Activated CD8-positive, alpha-beta memory T cell treated with anti-CD3 and anti-CD28 coated beads for 24 hours (primary cell): Measurements from ENCODE around the gene GLOD4.
"Not testable (repeated sequence)": the region's sequence is repeated elsewhere in the genome, so short reads cannot be mapped to it uniquely, and the experiment has no call there.

Experiments used
- DNase-seq: peaks from one replicate; pipeline ENCODE4 v3.0.0-alpha.2; 2020

GLOD4 gene, protein sequence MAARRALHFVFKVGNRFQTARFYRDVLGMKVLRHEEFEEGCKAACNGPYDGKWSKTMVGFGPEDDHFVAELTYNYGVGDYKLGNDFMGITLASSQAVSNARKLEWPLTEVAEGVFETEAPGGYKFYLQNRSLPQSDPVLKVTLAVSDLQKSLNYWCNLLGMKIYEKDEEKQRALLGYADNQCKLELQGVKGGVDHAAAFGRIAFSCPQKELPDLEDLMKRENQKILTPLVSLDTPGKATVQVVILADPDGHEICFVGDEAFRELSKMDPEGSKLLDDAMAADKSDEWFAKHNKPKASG

GRCh38 chr17:781805-782731 lies at the start of gene GLOD4, which contains the start of gene MRM3:
Gene GLOD4, minus strand, starts transcription at chr17:782280. Its CDS starts 25 bp downstream, at chr17:782255.
Gene MRM3, plus strand, starts transcription at chr17:782353. Its CDS starts 26 bp downstream, at chr17:782379.
- DNase-seq: peak; percentile 100

DNA sequence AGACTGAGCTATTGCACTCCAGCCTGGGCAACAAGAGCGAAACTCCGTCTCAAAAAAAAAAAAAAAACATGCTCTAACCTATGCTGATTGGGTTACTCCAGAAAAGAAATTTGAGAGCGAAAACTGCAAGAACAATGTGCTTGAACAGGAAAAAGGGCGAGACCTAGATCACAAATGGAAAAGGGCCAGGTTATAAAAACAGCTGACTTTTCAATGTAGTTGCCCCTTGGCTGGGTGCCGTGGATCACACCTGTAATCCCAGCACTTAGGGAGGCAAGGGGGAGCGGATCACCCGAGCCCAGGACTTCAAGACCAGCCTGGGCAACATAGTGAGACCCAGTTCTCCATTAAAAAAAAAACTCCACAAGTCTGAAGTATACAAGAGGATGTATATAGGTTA lies 48.9 kb upstream of the GLOD4 start:
- no peak for DNase-seq

DNA sequence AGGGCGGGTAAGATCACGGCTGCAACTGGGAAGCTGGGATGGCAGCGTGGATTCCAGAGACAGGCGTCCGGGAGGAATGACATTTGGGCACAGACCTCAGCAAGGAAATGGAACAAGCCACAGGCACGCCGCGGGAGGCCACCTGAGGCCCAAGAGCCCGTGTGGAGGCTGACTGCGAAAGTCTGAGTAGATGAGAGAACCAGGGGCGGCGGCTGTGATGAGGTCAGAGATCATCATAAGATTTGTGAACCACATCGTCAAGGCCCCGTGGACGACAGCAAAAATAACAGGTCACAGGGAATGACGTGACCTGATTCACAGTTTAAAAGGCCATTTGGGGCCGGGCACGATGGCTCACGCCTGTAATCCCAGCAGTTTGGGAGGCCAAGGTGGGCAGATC lies 48.3 kb upstream of the GLOD4 start:
- no peak for DNase-seq

GRCh38 chr17:829614-830013 lies 47.5 kb upstream of the GLOD4 start:
- not testable (repeated sequence) for DNase-seq

DNA sequence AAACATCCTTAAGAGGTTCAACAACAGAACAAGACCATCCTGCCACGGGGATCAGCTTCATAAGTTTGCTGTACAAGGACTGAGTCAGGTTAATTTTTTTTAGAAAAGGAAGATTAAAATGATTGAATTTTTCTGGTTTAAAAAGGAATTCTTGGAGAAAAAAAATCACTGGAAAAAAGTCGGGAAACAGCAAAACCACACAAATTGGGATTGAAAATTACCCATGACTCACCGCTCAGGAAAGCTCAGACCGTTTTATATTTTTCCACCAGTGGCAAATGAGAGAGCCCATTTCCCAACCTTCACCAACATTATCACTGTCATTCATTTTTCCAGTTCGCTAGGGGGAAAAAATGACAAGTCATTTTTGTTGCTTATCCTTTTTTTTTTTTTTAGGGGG lies 46.7 kb upstream of the GLOD4 start:
- DNase-seq: no peak

DNA sequence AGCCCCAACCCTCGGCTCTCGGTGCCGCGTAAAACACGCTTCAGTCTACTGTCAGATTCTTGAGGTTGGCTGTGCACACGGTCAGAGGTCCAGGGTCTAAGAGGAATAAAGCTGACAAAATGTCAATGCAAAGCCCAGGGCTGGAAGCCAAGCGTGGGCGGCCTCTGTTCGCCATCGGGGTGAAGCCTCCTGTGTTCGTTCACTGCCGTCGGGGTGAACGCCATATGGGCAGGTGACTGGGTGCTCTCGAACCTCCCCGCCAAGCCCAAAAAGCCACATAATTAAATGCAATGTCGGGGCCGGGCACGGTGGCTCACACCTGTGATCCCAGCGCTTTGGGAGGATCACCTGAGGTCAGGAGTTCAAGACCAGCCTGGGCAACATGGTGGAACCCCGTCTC lies 44.7 kb upstream of the GLOD4 start:
- no peak for DNase-seq

DNA sequence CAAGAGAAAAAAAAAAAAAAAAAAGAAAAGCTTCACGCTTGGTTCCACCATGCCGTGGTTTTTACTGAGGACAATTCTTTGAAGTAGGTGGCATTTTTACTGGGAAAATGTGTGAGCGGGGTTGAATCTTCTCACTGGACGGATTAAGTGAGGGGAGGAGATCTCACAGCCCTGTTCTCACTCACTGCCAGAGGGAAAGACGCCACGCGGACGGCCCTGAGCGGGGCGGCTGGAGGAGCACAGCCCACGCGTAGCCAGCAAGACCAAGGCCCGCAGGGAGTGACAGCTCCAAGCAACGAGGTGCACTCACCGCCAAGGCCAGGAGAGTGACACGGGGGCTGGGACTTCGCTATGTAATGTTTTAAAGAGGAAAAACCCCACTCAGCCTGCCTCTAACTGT lies 43.1 kb upstream of the GLOD4 start:
- no peak for DNase-seq

GRCh38 chr17:824378-824777 lies 42.3 kb upstream of the GLOD4 start:
- DNase-seq: no peak

- DNase-seq: no peak
Measured at GRCh38 chr17:823501-823902, 41.4 kb upstream of the GLOD4 start.

DNA sequence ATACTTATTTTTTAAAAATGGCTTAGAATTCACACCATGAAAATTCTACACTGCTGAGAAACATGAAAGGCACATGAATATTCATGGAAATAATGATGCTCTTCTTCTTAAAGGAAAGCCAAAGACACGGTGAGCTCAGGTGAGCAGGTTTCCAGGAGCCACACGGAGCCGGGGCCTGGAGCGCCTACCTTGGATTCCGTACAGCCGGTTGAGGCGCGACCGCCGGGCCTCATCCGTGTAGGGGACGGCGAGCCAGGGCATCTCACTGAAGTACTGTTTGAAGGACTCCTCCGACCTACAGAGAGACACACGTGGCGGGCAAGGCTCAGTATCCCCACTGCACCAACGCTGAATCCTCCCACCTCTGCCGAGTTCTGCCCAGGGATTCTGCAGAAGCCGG lies 37.2 kb upstream of the GLOD4 start:
- no peak for DNase-seq

DNA sequence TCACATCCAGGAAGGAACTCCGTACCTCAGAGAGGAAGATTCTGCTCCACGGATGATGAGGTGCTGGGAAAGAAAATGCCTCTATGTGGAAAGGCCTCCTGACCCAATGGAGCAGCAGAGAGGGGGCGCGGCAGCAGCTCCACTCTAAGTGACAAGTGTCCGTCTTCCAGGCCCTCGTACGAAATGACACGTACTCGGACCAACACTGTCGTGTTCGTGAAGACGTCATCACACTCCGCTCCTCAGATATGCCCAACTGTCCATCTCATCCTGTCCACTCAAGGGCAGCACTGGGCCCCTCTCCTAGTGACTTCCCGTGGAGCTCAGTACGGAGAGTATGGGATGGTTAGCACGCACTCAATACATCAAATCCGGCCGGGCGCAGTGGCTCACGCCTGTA lies 32.3 kb upstream of the GLOD4 start:
- no peak for DNase-seq

DNA sequence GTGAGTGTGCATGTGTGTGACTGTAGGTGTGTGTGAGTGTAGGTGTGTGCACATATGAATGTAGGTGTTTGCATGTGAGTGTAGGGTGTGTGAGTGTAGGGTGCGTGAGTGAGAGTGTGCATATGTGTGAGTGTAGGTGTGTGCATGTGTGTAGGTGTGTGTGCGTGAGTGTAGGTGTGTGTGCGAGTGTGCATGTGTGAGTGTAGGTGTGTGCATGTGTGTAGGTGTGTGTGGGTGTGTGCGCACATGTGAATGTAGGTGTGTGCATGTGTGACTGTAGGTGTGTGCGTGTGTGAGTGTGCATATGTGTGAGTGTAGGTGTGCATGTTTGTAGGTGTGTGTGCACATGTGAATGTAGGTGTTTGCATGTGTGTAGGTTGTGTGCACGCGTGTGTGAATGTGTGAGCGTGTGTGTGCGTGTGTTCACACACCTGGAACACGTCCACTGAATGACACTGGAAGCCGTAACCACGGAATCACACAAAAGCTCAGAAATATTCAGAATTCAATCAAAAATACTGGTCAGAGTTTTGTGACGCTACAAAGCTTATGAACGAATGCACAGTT lies 30.6 kb upstream of the GLOD4 start:
- DNase-seq: no peak

GRCh38 chr17:811051-811784 lies 29.1 kb upstream of the GLOD4 start:
- DNase-seq: no peak

DNA sequence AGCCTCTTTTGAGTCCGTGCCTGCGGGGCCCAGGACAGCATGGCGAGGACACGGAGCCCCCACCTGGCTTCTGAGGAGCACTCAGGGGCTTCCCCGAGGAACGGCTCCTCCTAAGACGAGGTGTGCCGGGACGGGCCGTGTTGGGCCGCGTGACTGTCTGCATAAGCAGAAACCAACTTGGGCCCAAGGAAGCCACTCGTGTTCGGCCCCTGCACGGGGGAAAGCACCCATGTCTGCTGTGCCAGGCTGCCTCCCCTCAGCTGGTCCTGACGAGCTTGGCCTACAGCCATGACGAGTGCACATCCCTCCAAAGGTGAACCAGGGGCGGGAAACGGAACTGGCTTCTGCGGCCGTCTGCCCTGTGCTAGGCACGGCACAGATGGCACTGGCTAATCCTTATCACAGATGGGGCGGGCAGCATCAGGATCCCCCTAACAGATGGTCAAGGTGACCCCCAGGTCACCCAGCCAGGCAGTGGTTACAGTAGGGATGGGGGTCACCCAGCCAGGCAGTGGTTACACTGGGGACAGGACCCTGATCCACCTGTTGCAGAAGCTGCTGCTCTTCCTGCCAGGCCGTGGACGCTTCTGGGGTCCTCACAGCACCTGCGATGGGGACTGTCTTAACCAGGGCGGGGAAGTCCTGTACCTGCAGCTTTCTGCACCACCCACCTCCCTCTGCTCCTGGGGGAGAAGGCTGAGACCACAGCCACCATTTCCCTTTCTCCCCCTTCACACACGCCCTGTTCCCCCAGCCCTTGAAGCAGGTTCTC lies 25.6 kb upstream of the GLOD4 start:
- DNase-seq: no peak

- DNase-seq: no peak
Measured at GRCh38 chr17:806781-807522, 24.9 kb upstream of the GLOD4 start.

DNA sequence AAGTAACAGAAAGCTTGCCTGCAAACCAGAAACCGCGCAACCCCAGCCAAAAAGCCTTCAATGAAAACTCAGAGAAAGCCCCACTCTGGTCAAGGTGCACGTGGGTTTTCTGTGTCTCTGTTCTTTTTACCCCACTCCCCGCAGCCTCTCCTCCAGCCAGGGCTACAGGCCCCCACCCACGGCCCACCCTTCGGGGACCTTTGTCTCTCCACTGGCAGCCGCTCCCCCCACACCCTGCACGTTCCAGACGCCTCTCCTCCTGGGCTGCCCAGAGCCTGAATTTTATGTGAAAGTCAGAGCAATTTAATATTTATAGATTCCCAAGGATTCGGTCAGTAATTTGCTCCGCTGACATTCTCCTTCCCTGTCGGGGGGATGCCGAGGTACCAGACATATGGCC lies 24.3 kb upstream of the GLOD4 start:
- no peak for DNase-seq

DNA sequence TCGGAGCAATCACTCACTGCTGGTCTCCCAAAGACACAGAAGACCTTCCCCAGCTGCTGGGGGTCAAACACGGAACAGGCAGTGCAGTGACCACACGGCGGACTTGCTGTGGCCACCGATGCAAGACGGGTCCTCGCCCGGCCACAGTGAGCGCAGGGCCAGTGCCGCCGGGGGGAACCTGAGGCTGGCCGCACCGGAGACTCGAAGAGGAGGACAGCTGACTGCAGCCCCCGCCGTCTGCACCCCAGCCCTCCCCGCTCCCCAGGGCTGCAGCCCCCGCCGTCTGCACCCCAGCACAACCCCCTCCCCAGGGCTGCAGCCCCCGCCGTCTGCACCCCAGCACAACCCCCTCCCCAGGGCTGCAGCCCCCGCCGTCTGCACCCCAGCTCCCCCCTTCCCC lies 23.8 kb upstream of the GLOD4 start:
- DNase-seq: not testable (repeated sequence)

DNA sequence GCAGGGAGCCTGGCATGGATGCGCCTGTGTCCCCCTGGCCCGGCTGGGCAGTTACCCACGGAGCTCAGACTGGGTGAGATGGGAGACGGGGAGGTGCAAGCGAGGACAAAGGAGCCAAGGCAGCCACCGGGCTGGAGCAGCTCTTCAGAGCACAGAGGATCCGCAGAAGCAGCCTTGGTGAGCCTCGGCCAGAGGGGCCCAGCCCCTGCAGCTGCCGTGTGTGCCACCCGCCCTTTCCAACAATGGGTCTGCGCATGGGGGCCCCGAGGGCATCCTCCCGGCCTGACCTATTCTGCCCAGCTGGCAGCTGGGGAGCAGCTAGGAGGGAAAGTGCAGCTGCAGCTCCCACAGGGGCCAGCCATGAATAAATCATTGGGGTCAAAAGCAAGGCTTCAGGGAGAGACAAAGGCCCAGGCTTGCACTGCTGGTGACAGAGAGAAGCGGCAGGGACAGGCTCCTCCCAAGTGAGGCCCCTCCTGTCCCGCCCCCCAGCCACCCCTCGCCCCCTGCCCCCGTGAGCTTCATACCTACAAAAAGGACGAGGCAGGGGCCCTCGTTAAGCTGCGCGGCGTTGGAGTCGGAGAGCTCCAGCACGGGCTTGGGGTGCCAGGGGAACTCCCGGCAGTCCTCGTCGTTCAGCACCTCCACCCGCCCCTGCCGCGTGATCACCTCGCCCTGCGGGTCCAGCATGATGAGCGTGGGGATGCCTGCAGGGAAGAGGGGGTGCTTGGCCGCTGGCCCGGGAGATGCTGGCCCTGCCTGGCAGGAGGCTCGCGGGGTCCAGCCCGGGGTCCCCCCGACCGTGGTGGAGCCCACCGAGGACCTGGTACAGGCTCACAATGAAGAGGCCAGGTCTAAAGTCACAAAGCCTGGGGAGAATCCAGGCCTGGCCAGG lies 22.7 kb upstream of the GLOD4 start:
- no peak for DNase-seq

DNA sequence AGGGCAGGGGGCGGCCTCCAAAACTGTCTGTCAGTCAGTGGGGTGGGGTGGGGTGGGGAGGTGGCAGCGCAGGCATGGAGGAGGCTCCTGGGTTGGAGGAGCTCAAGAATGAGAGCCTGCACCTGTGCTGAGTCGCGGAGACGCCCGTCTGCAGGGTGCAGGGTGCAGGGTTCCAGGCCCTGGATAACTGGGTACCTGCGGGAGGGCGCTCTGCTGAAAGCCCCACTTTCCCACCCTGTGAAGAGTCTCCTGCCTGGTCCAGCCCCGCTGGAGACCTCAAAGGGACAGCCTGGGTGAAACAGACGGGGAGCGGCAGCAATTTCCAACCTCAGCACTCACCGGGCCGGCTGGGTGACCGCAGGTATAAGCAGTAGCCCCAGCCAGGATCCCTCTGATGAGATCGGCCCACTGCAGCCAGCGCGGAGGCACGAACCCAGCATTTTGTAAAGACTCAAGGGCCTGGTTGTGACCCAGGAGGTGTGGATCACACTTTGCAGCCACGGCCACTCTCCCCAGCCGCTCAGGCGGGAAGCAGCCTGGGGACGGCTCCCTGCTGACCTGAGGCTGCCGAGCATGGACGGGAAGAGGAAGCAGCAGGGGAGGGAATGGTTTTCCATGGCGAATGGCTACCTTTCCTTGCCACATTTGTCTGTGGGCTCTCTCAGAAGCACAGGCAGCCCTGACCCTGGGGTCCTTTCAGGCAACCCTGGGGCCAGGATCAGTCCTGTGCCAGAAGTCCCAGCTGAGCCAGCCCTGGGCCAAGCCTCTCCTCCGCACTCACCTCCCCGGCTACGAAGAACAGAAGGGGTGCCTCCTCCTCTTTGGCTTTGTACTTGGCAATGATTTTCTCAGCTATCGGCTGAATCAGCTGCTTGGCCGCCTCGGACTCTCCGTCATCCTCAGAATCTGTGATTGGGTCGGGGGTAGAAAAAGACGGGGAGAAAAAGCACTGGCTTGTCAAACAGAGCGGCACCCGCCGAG lies 21.1 kb upstream of the GLOD4 start:
- DNase-seq: no peak
